Measurements from ENCODE around the gene BSCL2. TPM values are rescaled to one million over a fixed set of nuclear protein-coding genes. Genes with fewer than 3 reads are reported as not detected.

Gene BSCL2
- total RNA-seq, 2 donors from 2014 or later = 44.6 to 248 TPM

GRCh38 chr11:62716816-62717215 lies 9.6 kb upstream of the BSCL2 start:
- Histone ChIP-seq H3K9me3 (no peaks in the 10 kb centered on the region), H3K36me3 (replicated peaks in 1 of 2; ENCODE audit: insufficient read depth in 1 of 2, low read depth in 2 of 2) (peaks cover 15 to 42% of the 10 kb centered on the region in 2 donors), H3K27me3 (no peaks in the 10 kb centered on the region), H3K4me1 (peaks cover 39% of the 10 kb centered on the region), H3K4me3 (no peak overlapping the region), H3K27ac (peak overlapping the region in 2 of 4 donors; percentile 27 to 30)
- TF ChIP-seq CTCF (IDR thresholded peaks at IDR 0.05) (no peak), POLR2A (IDR thresholded peaks at IDR 0.05) (no peak)
- ATAC-seq = no peak
- 61 to 63% methylated on average over 11 of the region's 11 CpGs for WGBS, 2 donors
- intact Hi-C loops (cut with DNase I) = no loop called here
- no peak for DNase-seq

- DNase-seq = no peak
- intact Hi-C loops (cut with DNase I) = no loop called here
- Histone ChIP-seq H3K4me1 (peaks cover 45% of the 10 kb centered on the region), H3K27me3 (no peaks in the 10 kb centered on the region), H3K4me3 (no peak overlapping the region), H3K9me3 (no peaks in the 10 kb centered on the region), H3K36me3 (replicated peaks in 1 of 2; ENCODE audit: insufficient read depth in 1 of 2, low read depth in 2 of 2) (peaks cover 10 to 40% of the 10 kb centered on the region in 2 donors), H3K27ac (peak overlapping the region in 2 of 4 donors; percentile 27 to 30)
- 63 to 66% methylated on average over 5 of the region's 5 CpGs for WGBS, 2 donors
- TF ChIP-seq POLR2A (IDR thresholded peaks at IDR 0.05) (no peak), CTCF (IDR thresholded peaks at IDR 0.05) (no peak)
- no peak for ATAC-seq
Observed at GRCh38 chr11:62716206-62716605, 9.0 kb upstream of the BSCL2 start.

GRCh38 chr11:62715150-62716130 lies 8.2 kb upstream of the BSCL2 start:
- intact Hi-C loops (cut with DNase I) = no loop called here
- no peaks in the 10 kb centered on the region for H3K27me3 ChIP-seq
- H3K36me3 ChIP-seq (replicated peaks in 1 of 2; ENCODE audit: insufficient read depth in 1 of 2, low read depth in 2 of 2) = peaks cover 5 to 35% of the 10 kb centered on the region in 2 donors
- 85 to 87% methylated on average over 15 to 24 of the region's 24 CpGs for WGBS, 2 donors
- H3K4me1 ChIP-seq = peaks cover 52% of the 10 kb centered on the region
- DNase-seq (no peak), ATAC-seq (no peak)
- H3K27ac ChIP-seq = peak overlapping the region in 3 of 4 donors; percentile 8 to 84 (median 27)
- H3K9me3 ChIP-seq = no peaks in the 10 kb centered on the region
- no peak overlapping the region for H3K4me3 ChIP-seq
- TF ChIP-seq CTCF (IDR thresholded peaks at IDR 0.05) = no peak

- Histone ChIP-seq H3K4me3 (no peak overlapping the region), H3K27me3 (no peaks in the 10 kb centered on the region), H3K4me1 (peaks cover 70% of the 10 kb centered on the region), H3K36me3 (replicated peaks in 1 of 2; ENCODE audit: insufficient read depth in 1 of 2, low read depth in 2 of 2) (peaks cover 0 to 23% of the 10 kb centered on the region in 2 donors), H3K9me3 (no peaks in the 10 kb centered on the region), H3K27ac (peak overlapping the region; percentile 74 to 93 (median 82))
- intact Hi-C loops (cut with DNase I) = no loop called here
- DNase-seq (peak; percentile 68 to 87 (median 82)), ATAC-seq (peak; percentile 49)
- no peak for TF ChIP-seq CTCF (IDR thresholded peaks at IDR 0.05)
- TF ChIP-seq POLR2A (IDR thresholded peaks at IDR 0.05) = no peak
- WGBS, 2 donors = 20 to 21% methylated on average over 2 of the region's 2 CpGs
Observed at GRCh38 chr11:62713343-62713742, 6.1 kb upstream of the BSCL2 start.

Measured in body of pancreas (tissue), 4 donors.